Stomach (tissue), 9 donors: ENCODE data around the gene C1orf141. TPM values are rescaled to one million over a fixed set of nuclear protein-coding genes. Genes with fewer than 3 reads are reported as not detected.

ENCODE experiments used
- DNase-seq, 2 donors: peaks; one replicate each; pipeline versions ENCODE4 v3.0.0 to v3.0.0-alpha.2; 2013 to 2019
- H3K27ac ChIP-seq, 5 donors: fragments of 200-600 bp in 4 of 5; sonication (generic) in 4 of 5; one replicate each; pipeline ENCODE4 v1.5.1; 2013 to 2019; ENCODE audit warnings: mild to moderate bottlenecking in 1 of 5, moderate library complexity in 1 of 5
- H3K27me3 ChIP-seq, 3 donors: fragments of 200-600 bp; sonication (generic); one replicate each; pipeline ENCODE4 v1.5.1; 2017 to 2019; ENCODE audit warnings: mixed run types in 1 of 3
- H3K36me3 ChIP-seq, 4 donors: fragments of 200-600 bp; sonication (generic); 1 replicate in 3 of 4; 2 replicates in 1 of 4; pipeline ENCODE4 v1.5.1; 2016 to 2019
- H3K4me1 ChIP-seq, 4 donors: fragments of 200-600 bp; sonication (generic); one replicate each; pipeline ENCODE4 v1.5.1; 2016 to 2019
- H3K4me3 ChIP-seq, 4 donors: fragments of 200-600 bp; sonication (generic) in 3 of 4; one replicate each; pipeline ENCODE4 v1.5.1; 2016 to 2019; ENCODE audit warnings: mild to moderate bottlenecking in 1 of 4
- H3K9me3 ChIP-seq, 4 donors: fragments of 200-600 bp; sonication (generic); one replicate each; pipeline ENCODE4 v1.5.1; 2016 to 2019
- CTCF ChIP-seq, 7 experiments: fragments of 450-650 bp in 4 of 7; fragments of 200-600 bp in 3 of 7; sonication (generic) in 3 of 7; IDR thresholded peaks; one replicate each; pipeline ENCODE4 v1.5.1; 2016 to 2019; ENCODE audit warnings: antibody characterized with exemption in 7 of 7, control low read depth in 2 of 7, mild to moderate bottlenecking in 1 of 7
- EP300 ChIP-seq: sonication (generic); formaldehyde crosslinking; IDR thresholded peaks from one replicate; pipeline ENCODE4 v1.6.1; 2017; ENCODE audit warnings: antibody characterized with exemption
- POLR2A ChIP-seq, 4 donors: fragments of 450-650 bp; IDR thresholded peaks; one replicate each; pipeline ENCODE4 v1.6.1; 2016; ENCODE audit warnings: antibody characterized with exemption in 4 of 4, control low read depth in 2 of 4, mild to moderate bottlenecking in 1 of 4, moderate library complexity in 1 of 4
- POLR2AphosphoS5 ChIP-seq, 3 donors: sonication (generic); formaldehyde crosslinking; IDR thresholded peaks; one replicate each; pipeline ENCODE4 v1.6.1; 2016; ENCODE audit warnings: antibody characterized with exemption in 3 of 3
- WGBS, 5 donors: extraction: QIAGEN DNeasy Blood & Tissue Kit in 3 of 5; methylation state at CpG; one replicate each; pipeline versions ENCODE4 v1.1.5 to v1.1.7; 2013 to 2018; 5-methylcytosine and 5-hydroxymethylcytosine counted together
- intact Hi-C: fragments of 100-400 bp; cut with DNase I; formaldehyde crosslinking; loops from one replicate; pipeline ENCODE4 v1.15.1; 2023; ENCODE audit warnings: low total_unique reads
- polyA plus RNA-seq, 3 donors: library from polyadenylated mRNA; stranded (reverse); fragments of 200-250 nt; gene quantifications; one replicate each; pipeline ENCODE4 v1.2.3, GENCODE V29; 2013
- small RNA-seq, 4 donors: library from RNA; depleted of rRNA; stranded (forward); fragments of <200 nt; gene quantifications; one replicate each; pipeline ENCODE3, GENCODE V24; 2016
- total RNA-seq, 5 donors: library from RNA; depleted of rRNA; stranded (reverse); fragments of >200 nt; gene quantifications; one replicate each; pipeline versions ENCODE4 v1.1.0 to v1.2.3, GENCODE V29; 2014 to 2016
- donor health status: healthy with polysubstance abuse.
- donor health status: Bipolar disorder and iron deficiency.
- donor health status: healthy.

C1orf141 gene
- total and polyA plus RNA-seq, 8 donors = not detected

GRCh38 chr1:67044631-67045270 is 90.0 kb downstream of the C1orf141 start:
- no peak overlapping the region for H3K27ac ChIP-seq
- no peaks in the 10 kb centered on the region for H3K9me3 ChIP-seq
- no peak overlapping the region for H3K4me3 ChIP-seq
- TF ChIP-seq POLR2AphosphoS5 (IDR thresholded peaks at IDR 0.05) = no peak
- H3K4me1 ChIP-seq = peaks cover 0 to 33% (median 2%) of the 10 kb centered on the region in 4 donors
- intact Hi-C loops = no loop called here
- no peaks in the 10 kb centered on the region for H3K27me3 ChIP-seq
- peaks cover 54 to 98% (median 97%) of the 10 kb centered on the region in 4 donors for H3K36me3 ChIP-seq
- DNase-seq = no peak
- WGBS, 5 donors = 89 to 97% (median 92%) methylated on average over 4 of the region's 4 CpGs

- H3K9me3 ChIP-seq = no peaks in the 10 kb centered on the region
- peaks cover 50 to 98% (median 97%) of the 10 kb centered on the region in 4 donors for H3K36me3 ChIP-seq
- 54 to 80% (median 69%) methylated on average over 3 of the region's 3 CpGs for WGBS, 5 donors
- DNase-seq = no peak
- no peak overlapping the region for H3K4me3 ChIP-seq
- H3K27ac ChIP-seq = no peak overlapping the region
- peaks cover 0 to 31% (median 3%) of the 10 kb centered on the region in 4 donors for H3K4me1 ChIP-seq
- intact Hi-C loops = no loop called here
- TF ChIP-seq EP300 = no peak
- no peak for TF ChIP-seq POLR2A (IDR thresholded peaks at IDR 0.05)
- TF ChIP-seq CTCF (IDR thresholded peaks at IDR 0.05) = no peak
- no peak for TF ChIP-seq POLR2AphosphoS5 (IDR thresholded peaks at IDR 0.05)
- no peaks in the 10 kb centered on the region for H3K27me3 ChIP-seq
These were observed 91.4 kb downstream of the C1orf141 start for GRCh38 chr1:67043366-67043765.

Small RNA genes within 50 kb of the gene (small RNA-seq; reads per million reads assigned to genes)
- 0 reads per million in 4 donors for gene RF00322

Other genes with a start within 250 kb of the C1orf141 start
- 1 to 10 TPM in 4 of 5 donors, not detected in 1; 6.2 to 9.5 (median 8.0) TPM for gene DNAI4, start 210.1 kb downstream of the C1orf141 start, total RNA-seq
- 1 to 10 TPM in 2 of 3 donors, under 1 TPM in 1; 0.44 to 2.4 (median 2.1) TPM for gene DNAI4, start 210.1 kb downstream of the C1orf141 start, polyA plus RNA-seq
- gene MIER1, start 210.0 kb downstream of the C1orf141 start, total RNA-seq = 10 to 100 TPM in 4 of 5 donors, 1 to 10 TPM in 1; 6.4 to 57.6 (median 34.1) TPM
- gene MIER1, start 210.0 kb downstream of the C1orf141 start, polyA plus RNA-seq = 10 to 100 TPM; 11.0 to 25.1 (median 12.7) TPM
- 10 to 100 TPM in 4 of 5 donors, 1 to 10 TPM in 1; 8.8 to 40.8 (median 19.4) TPM for gene SLC35D1, start 80.8 kb downstream of the C1orf141 start, total RNA-seq
- gene SLC35D1, start 80.8 kb downstream of the C1orf141 start, polyA plus RNA-seq = 1 to 10 TPM; 1.7 to 4.0 (median 2.3) TPM
- 1 to 10 TPM in 1 of 5 donors, not detected in 4; 1.3 TPM for gene IL23R, start 31.5 kb upstream of the C1orf141 start, total RNA-seq
- not detected for gene IL23R, start 31.5 kb upstream of the C1orf141 start, polyA plus RNA-seq
- gene IL12RB2, start 172.9 kb upstream of the C1orf141 start, total RNA-seq = 1 to 10 TPM in 1 of 5 donors, under 1 TPM in 2, not detected in 2; 0.29 to 1.2 (median 0.92) TPM
- under 1 TPM in 2 of 3 donors, not detected in 1; 0.06 to 0.18 TPM for gene IL12RB2, start 172.9 kb upstream of the C1orf141 start, polyA plus RNA-seq